Measurements from ENCODE around the gene KIF23.

GRCh38 chr15:69395460-69395859 lies 18.7 kb upstream of the KIF23 start:
- TF ChIP-seq CTCF (IDR thresholded peaks at IDR 0.05 in 2 of 3, conservative IDR thresholded peaks at IDR 0.05 in 1 of 3; ENCODE audit: borderline replicate concordance in 1 of 3, insufficient read depth in 1 of 3, low read depth in 2 of 3, low read length in 2 of 3) (no peak), EZH2 (IDR thresholded peaks at IDR 0.05) (no peak), ZNF274 (IDR thresholded peaks at IDR 0.05; ENCODE audit: low read depth, low read length) (no peak), REST (IDR thresholded peaks at IDR 0.05; ENCODE audit: low read depth) (no peak)

All from HCT116 (cell line).